ENCODE results near the gene CHD5.

CHD5 gene

DNA sequence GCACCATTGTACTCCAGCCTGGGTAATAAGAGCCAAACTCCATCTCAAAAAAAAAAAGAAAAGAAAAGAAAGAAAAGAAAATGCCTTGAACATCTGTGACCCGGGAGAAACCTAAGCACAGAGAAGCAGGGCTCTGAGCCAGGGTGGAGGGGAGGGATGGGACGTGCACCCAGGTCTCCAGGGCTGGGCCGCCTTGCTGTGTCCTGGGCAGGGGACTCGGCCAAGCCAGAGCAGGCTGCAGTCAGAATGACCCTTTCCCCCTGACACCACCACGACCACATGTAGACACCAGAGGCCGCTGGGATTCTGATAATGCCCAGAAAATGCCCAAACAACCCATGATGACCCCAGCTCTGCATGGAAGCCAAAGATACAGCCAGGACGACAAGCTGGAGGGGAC lies 17.8 kb downstream of the CHD5 start:
- no peak overlapping the region for H3K9ac ChIP-seq (ENCODE audit: low read depth, low read length)
- H3K4me1 ChIP-seq (ENCODE audit: insufficient read depth, low read length) = no peaks in the 10 kb centered on the region
- 85% methylated on average over 7 of the region's 7 CpGs for WGBS
- H3K9me3 ChIP-seq (ENCODE audit: insufficient read depth, low read depth, low read length) = no peaks in the 10 kb centered on the region
- H3K27ac ChIP-seq (ENCODE audit: low read depth, low read length) = no peak overlapping the region
- no peak overlapping the region for H3K4me3 ChIP-seq (ENCODE audit: low read length)
- H3K36me3 ChIP-seq (ENCODE audit: insufficient read depth, low read length) = no peaks in the 10 kb centered on the region
- H3K27me3 ChIP-seq (ENCODE audit: insufficient read depth, low read length) = no peaks in the 10 kb centered on the region

DNA sequence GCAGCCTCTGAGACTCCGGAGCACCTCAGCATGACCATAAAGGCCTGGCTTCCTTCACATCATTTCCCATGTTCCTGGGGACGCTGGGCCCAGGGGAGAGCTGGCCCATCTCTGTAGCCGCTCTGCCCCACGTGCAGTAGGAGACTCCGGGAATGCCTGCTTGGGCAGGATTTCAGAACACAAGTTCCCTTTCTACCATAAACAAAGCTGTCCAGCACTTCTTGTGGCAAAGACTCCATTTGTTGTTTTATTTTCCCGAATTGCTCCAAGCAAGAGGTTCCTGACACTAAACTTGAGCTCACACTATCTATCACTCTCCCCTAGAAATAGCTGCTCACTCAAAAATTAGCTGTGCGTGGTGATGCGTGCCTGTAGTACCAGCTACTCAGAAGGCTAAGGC lies 21.9 kb downstream of the CHD5 start:
- H3K27me3 ChIP-seq (ENCODE audit: insufficient read depth, low read length) = no peaks in the 10 kb centered on the region
- no peaks in the 10 kb centered on the region for H3K36me3 ChIP-seq (ENCODE audit: insufficient read depth, low read length)
- H3K4me3 ChIP-seq (ENCODE audit: low read length) = no peak overlapping the region
- WGBS = 65% methylated on average over 8 of the region's 8 CpGs
- H3K9me3 ChIP-seq (ENCODE audit: insufficient read depth, low read depth, low read length) = no peaks in the 10 kb centered on the region
- H3K4me1 ChIP-seq (ENCODE audit: insufficient read depth, low read length) = no peaks in the 10 kb centered on the region; the same call in 1 of the 2 replicates
- H3K9ac ChIP-seq (ENCODE audit: low read depth, low read length) = no peak overlapping the region
- no peak overlapping the region for H3K27ac ChIP-seq (ENCODE audit: low read depth, low read length)

DNA sequence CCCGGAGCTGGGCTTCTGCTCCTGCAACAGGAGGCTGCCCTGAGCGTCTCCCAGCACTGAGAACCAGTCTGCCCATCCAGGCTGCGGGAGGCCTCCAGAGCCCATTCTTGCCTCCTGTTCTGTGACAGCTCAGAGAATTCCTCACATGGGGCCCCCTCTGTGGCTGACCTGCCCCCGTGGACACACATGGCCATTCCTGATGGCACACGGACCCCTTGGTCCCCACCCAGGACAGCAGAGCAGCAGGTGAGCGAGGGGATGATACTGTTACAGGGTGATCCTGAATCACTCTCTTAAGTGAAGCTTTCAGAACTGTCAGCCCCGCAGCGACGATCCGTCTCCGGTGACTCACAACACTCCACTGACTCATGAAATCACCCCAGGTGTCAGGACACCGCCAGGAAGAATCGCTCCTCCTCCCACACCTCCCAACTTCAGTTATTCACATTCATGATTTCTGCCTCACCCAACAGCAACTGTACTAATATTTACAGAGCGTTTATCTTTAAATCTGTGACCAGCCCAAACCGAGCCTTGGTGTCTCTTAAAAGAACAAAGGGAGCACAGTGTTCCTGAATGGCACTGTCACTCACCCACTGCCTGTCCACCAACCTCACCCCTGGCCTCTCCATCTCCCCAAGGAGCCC lies 22.5 kb downstream of the CHD5 start:
- Histone ChIP-seq H3K36me3 (ENCODE audit: insufficient read depth, low read length) (no peaks in the 10 kb centered on the region), H3K27ac (ENCODE audit: low read depth, low read length) (no peak overlapping the region), H3K27me3 (ENCODE audit: insufficient read depth, low read length) (no peaks in the 10 kb centered on the region), H3K9me3 (ENCODE audit: insufficient read depth, low read depth, low read length) (no peaks in the 10 kb centered on the region), H3K4me1 (ENCODE audit: insufficient read depth, low read length) (no peaks in the 10 kb centered on the region; the same call in 1 of the 2 replicates), H3K9ac (ENCODE audit: low read depth, low read length) (no peak overlapping the region), H3K4me3 (ENCODE audit: low read length) (no peak overlapping the region)
- WGBS = 30% methylated on average over 15 of the region's 15 CpGs

DNA sequence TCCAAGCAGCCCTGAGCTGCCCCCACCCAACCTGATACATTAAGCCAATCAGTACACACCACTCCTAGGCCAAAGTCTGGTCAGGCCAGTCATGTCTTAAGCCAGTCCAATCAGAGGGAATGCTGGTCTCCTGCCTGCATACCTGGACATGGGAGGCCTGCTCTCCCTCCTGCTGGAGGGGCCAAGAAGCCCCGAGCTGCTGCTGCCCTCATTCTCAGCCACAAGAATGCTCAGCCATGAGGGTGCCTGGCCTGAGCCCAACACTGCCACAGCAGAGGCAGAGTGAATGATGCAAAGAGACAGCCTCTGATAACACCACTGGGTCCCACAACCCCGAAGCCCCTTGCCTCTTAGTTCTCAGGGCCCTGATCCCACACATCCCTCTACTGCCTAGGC lies 23.0 kb downstream of the CHD5 start:
- no peak overlapping the region for H3K27ac ChIP-seq (ENCODE audit: low read depth, low read length)
- WGBS = 60% methylated on average over 2 of the region's 2 CpGs
- no peaks in the 10 kb centered on the region; the same call in 1 of the 2 replicates for H3K4me1 ChIP-seq (ENCODE audit: insufficient read depth, low read length)

DNA sequence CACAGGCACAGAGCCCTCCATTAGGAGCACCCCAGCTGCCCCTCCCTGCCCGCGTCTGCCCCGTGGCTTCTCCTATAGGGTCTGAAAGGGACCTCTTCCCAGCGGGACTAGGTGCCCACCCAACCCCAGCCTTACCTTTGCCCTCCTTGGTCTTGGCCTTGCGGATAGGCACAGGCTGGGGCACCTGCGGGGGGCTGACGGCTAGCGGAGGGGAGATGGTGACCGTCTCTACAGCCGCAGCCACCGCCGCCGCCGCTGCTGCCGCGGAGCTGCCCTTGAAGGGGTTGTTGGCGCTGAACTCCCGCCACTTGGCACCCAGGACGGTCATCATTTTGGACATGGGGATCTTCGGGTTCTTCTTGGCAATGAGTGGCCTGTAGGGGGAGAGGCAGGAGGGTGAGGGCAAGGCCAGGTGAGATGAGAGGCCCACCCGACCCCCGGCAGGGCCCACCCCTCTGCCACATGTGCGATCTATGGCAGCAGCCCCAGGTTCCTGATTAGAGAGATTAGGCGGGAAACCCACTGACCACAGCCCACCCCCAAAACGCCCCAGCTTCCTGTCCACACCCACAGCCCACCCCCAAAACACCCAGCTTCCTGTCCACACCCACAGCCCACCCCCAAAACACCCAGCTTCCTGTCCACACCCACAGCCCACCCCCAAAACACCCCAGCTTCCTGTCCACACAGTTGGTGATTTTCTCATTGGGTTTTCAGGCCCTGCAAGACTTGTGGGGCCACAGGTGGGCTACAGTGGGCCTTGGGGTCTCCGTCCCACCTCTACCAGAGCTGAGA lies 25.4 kb downstream of the CHD5 start:
- Histone ChIP-seq H3K9ac (ENCODE audit: low read depth, low read length) (no peak overlapping the region), H3K9me3 (ENCODE audit: insufficient read depth, low read depth, low read length) (peaks cover under 1% of the 10 kb centered on the region; the same call in 1 of the 2 replicates), H3K4me1 (ENCODE audit: insufficient read depth, low read length) (no peaks in the 10 kb centered on the region; the same call in 1 of the 2 replicates), H3K4me3 (ENCODE audit: low read length) (no peak overlapping the region), H3K27me3 (ENCODE audit: insufficient read depth, low read length) (peaks cover 3% of the 10 kb centered on the region), H3K36me3 (ENCODE audit: insufficient read depth, low read length) (no peaks in the 10 kb centered on the region), H3K27ac (ENCODE audit: low read depth, low read length) (no peak overlapping the region)
- WGBS = 91% methylated on average over 26 of the region's 26 CpGs

More for the DNA sequence above, 23.0 kb downstream of the CHD5 start:
- H3K36me3 ChIP-seq (ENCODE audit: insufficient read depth, low read length) = no peaks in the 10 kb centered on the region
- H3K9me3 ChIP-seq (ENCODE audit: insufficient read depth, low read depth, low read length) = no peaks in the 10 kb centered on the region
- no peaks in the 10 kb centered on the region for H3K27me3 ChIP-seq (ENCODE audit: insufficient read depth, low read length)
- no peak overlapping the region for H3K9ac ChIP-seq (ENCODE audit: low read depth, low read length)
- H3K4me3 ChIP-seq (ENCODE audit: low read length) = no peak overlapping the region

DNA sequence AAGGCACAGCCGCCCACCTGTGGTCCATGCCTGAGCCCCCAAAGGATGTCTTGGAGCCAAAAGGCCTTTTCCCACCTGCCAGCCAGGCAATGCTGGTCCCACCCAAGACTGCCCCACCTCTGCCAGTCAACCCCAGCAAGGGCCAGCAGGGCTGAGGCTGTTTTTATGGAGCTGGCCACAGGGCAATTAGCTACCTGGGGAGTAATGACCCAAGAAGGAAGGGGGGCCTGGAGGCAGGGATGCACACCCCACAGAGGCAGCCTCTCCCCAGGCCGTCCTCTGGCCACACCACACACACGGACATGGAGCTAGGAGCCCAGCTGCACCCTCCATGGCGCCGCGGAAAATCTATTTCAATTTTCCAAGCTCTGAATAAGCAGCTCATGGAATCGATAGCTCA lies 27.2 kb downstream of the CHD5 start:
- Histone ChIP-seq H3K9ac (ENCODE audit: low read depth, low read length) (no peak overlapping the region), H3K4me1 (ENCODE audit: insufficient read depth, low read length) (peaks cover 3% of the 10 kb centered on the region; the same call in 1 of the 2 replicates), H3K36me3 (ENCODE audit: insufficient read depth, low read length) (no peaks in the 10 kb centered on the region), H3K4me3 (ENCODE audit: low read length) (no peak overlapping the region), H3K27me3 (ENCODE audit: insufficient read depth, low read length) (peaks cover 20% of the 10 kb centered on the region), H3K27ac (ENCODE audit: low read depth, low read length) (no peak overlapping the region), H3K9me3 (ENCODE audit: insufficient read depth, low read depth, low read length) (peaks cover 3% of the 10 kb centered on the region; the same call in 1 of the 2 replicates)
- 90% methylated on average over 7 of the region's 7 CpGs for WGBS

DNA sequence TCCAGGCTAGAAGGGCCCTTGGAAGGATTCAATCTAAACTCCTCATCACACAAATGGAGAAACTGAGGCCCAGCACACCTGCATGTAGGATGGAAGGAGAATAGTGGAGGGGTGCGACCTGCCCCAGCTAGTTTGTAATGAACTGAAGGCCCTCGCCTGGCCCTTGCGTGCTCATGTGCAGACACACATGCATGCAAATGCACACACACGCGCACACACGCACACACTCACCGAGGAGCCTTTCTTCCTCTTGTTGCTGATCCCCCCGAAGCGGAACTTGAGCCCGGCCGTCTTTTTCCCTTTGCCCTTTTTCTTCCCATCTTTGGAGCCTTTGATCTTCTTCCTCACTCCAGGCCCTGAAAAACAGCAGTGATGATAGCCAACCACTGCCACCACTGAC lies 27.9 kb downstream of the CHD5 start:
- Histone ChIP-seq H3K4me3 (ENCODE audit: low read length) (no peak overlapping the region), H3K9me3 (ENCODE audit: insufficient read depth, low read depth, low read length) (peaks cover 3% of the 10 kb centered on the region; the same call in 1 of the 2 replicates), H3K4me1 (ENCODE audit: insufficient read depth, low read length) (peaks cover 3% of the 10 kb centered on the region; the same call in 1 of the 2 replicates), H3K36me3 (ENCODE audit: insufficient read depth, low read length) (no peaks in the 10 kb centered on the region), H3K27ac (ENCODE audit: low read depth, low read length) (no peak overlapping the region), H3K9ac (ENCODE audit: low read depth, low read length) (no peak overlapping the region), H3K27me3 (ENCODE audit: insufficient read depth, low read length) (peaks cover 26% of the 10 kb centered on the region)
- WGBS = 94% methylated on average over 11 of the region's 11 CpGs

DNA sequence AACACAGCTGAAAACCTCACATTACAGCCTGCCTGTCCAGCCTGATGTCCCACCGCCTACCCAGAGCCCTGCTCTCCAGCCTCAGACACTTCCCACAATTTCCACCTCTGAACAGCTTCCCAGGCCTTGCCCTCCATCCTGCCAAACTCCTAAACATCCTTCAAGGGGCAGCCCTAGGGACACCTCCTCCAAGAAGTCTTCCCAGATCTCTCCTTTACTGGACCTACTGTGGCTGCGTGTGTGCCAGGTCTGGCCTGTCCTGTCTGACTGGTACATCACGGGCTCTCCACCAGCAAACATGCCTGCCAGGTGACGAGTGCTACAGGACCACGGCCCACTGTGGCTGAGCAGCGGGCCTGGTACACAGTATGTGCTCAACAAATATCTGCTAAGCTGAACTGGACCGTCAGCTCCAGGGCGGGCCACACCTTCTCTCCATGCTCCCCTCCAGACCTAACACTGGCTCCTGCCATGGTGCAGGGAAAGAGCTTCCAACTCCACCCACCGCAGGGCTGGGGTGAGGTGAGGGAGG lies 28.8 kb downstream of the CHD5 start:
- Histone ChIP-seq H3K9me3 (ENCODE audit: insufficient read depth, low read depth, low read length) (peaks cover 3% of the 10 kb centered on the region; the same call in 1 of the 2 replicates), H3K9ac (ENCODE audit: low read depth, low read length) (no peak overlapping the region), H3K27ac (ENCODE audit: low read depth, low read length) (no peak overlapping the region), H3K27me3 (ENCODE audit: insufficient read depth, low read length) (peaks cover 26% of the 10 kb centered on the region), H3K36me3 (ENCODE audit: insufficient read depth, low read length) (no peaks in the 10 kb centered on the region), H3K4me1 (ENCODE audit: insufficient read depth, low read length) (0 out of 2 replicates have a peak, but pooled peaks cover 3% of the 10 kb centered on the region), H3K4me3 (ENCODE audit: low read length) (no peak overlapping the region)
- 91% methylated on average over 9 of the region's 9 CpGs for WGBS

DNA sequence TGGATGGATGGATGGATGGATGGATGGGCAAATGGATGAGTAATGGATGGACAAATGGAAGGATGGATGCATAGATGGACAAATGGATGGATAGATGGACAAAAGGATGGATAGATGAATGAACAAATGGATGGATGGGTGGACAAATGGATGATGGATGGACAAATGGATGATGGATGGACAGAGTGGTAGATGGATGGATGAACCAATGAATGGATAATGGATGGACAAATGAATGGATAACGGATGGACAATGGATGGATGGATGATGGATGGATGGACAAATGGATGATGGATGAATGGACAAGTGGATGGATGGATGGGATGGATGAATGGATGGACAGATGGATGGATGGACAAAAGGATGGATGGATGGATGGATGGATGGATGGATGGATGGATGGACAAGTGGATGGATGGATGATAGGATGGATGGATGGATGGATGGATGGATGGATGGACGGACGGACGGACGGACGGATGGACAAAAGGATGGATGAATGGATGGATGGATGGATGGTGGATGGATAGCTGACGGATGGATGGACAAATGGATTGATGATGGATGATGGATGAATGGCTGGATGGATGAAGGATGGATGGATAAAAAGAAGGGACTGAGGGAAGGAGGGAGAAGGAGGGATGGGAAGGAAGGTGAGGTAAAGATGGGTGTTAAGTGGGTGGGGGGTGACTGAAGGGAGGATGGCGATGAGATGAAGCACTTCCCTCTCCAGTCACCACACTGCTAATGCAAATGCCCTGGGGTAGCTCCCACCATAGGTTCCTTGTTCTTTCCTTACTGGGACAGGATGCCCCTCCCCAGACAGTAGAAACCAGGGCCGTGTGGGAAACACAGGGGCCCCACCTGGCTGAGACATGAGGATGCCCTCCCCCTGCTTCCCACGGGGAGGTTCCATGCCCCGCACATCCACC lies 29.8 kb downstream of the CHD5 start:
- Histone ChIP-seq H3K27ac (ENCODE audit: low read depth, low read length) (no peak overlapping the region), H3K9me3 (ENCODE audit: insufficient read depth, low read depth, low read length) (peaks cover 3% of the 10 kb centered on the region; the same call in 1 of the 2 replicates), H3K4me1 (ENCODE audit: insufficient read depth, low read length) (0 out of 2 replicates have a peak, but pooled peaks cover 3% of the 10 kb centered on the region), H3K36me3 (ENCODE audit: insufficient read depth, low read length) (no peaks in the 10 kb centered on the region), H3K9ac (ENCODE audit: low read depth, low read length) (no peak overlapping the region), H3K4me3 (ENCODE audit: low read length) (no peak overlapping the region), H3K27me3 (ENCODE audit: insufficient read depth, low read length) (peaks cover 26% of the 10 kb centered on the region)
- WGBS = 91% methylated on average over 11 of the region's 11 CpGs

DNA sequence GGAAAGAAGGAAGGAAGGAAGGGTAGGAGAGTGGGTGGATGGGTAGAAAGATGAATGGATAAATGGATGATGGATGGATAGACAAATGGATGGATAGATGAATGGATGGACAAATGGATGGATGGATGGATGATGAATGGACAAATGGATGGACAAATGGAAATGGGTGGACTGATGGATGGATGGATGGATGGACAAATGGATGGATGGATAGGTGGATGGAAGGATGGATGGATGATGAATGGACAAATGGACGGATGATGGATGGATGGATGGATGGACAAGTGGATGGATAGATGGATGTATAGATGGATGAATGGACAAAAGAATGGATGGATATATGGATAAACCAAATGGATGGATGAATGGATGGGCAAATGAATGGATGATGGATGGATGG lies 30.5 kb downstream of the CHD5 start:
- Histone ChIP-seq H3K27me3 (ENCODE audit: insufficient read depth, low read length) (peaks cover 26% of the 10 kb centered on the region), H3K4me1 (ENCODE audit: insufficient read depth, low read length) (peaks cover 7% of the 10 kb centered on the region; the same call in 1 of the 2 replicates), H3K27ac (ENCODE audit: low read depth, low read length) (no peak overlapping the region), H3K9me3 (ENCODE audit: insufficient read depth, low read depth, low read length) (peaks cover 3% of the 10 kb centered on the region; the same call in 1 of the 2 replicates), H3K9ac (ENCODE audit: low read depth, low read length) (no peak overlapping the region), H3K36me3 (ENCODE audit: insufficient read depth, low read length) (no peaks in the 10 kb centered on the region), H3K4me3 (ENCODE audit: low read length) (no peak overlapping the region)
- 93% methylated on average over 1 of the region's 1 CpG for WGBS
